Lower leg skin (tissue), 3 donors: Measurements from ENCODE around the gene TMEM222.

ENCODE experiments used
- POLR2A ChIP-seq, 2 donors: fragments of 450-650 bp; IDR thresholded peaks; one replicate each; pipeline ENCODE4 v1.6.1; 2016 to 2017; ENCODE audit warnings: antibody characterized with exemption in 2 of 2, mild to moderate bottlenecking in 1 of 2, moderate library complexity in 1 of 2
- TF ChIP-seq, protein P1 (sequence below), 3 donors: fragments of 450-650 bp; IDR thresholded peaks; one replicate each; pipeline ENCODE4 v1.5.1; 2016; ENCODE audit warnings: antibody characterized with exemption in 3 of 3, mild to moderate bottlenecking in 3 of 3, moderate library complexity in 2 of 3

DNA sequence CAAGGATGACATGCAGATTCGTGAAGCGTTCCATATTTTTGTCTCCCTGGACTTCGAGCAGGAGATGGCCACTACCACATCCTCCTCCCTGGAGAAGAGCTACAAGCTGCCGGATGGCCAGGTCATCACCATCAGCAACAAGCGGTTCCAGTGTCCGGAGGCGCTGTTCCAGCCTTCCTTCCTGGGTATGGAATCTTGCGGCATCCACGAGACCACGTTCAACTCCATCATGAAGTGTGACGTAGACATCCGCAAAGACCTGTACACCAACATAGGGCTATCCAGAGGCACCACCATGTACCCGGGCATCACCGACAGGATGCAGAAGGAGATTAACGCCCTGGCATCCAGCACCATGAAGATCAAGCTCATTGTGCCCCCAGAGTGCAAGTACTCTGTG lies 3.3 kb downstream of the TMEM222 start:
- TF ChIP-seq, protein P1, sequence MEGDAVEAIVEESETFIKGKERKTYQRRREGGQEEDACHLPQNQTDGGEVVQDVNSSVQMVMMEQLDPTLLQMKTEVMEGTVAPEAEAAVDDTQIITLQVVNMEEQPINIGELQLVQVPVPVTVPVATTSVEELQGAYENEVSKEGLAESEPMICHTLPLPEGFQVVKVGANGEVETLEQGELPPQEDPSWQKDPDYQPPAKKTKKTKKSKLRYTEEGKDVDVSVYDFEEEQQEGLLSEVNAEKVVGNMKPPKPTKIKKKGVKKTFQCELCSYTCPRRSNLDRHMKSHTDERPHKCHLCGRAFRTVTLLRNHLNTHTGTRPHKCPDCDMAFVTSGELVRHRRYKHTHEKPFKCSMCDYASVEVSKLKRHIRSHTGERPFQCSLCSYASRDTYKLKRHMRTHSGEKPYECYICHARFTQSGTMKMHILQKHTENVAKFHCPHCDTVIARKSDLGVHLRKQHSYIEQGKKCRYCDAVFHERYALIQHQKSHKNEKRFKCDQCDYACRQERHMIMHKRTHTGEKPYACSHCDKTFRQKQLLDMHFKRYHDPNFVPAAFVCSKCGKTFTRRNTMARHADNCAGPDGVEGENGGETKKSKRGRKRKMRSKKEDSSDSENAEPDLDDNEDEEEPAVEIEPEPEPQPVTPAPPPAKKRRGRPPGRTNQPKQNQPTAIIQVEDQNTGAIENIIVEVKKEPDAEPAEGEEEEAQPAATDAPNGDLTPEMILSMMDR (IDR thresholded peaks at IDR 0.05) = no peak
- no peak for TF ChIP-seq POLR2A (IDR thresholded peaks at IDR 0.05)
